Measurements from ENCODE around the gene PARVB.
"Not testable (repeated sequence)": the region's sequence is repeated elsewhere in the genome, so short reads cannot be mapped to it uniquely, and the experiment has no call there.

The PARVB gene

GRCh38 chr22:44090571-44090905, 66.4 kb downstream of the PARVB start:
- no peak for DNase-seq

- DNase-seq, result no peak
Observed at GRCh38 chr22:44091021-44091721, 67.1 kb downstream of the PARVB start.

- no peak for DNase-seq
Observed at GRCh38 chr22:44091751-44092150, 67.6 kb downstream of the PARVB start.

- no peak for DNase-seq
Observed at GRCh38 chr22:44092636-44093220, 68.6 kb downstream of the PARVB start.

GRCh38 chr22:44093791-44094190, 69.7 kb downstream of the PARVB start:
- DNase-seq, result no peak

GRCh38 chr22:44094751-44095302, 70.7 kb downstream of the PARVB start:
- DNase-seq, result no peak

GRCh38 chr22:44096736-44097135, 72.6 kb downstream of the PARVB start:
- DNase-seq, result no peak

- DNase-seq, result no peak
Observed at GRCh38 chr22:44097263-44098020, 73.3 kb downstream of the PARVB start.

- DNase-seq, result no peak
Observed at GRCh38 chr22:44098021-44098739, 74.1 kb downstream of the PARVB start.

GRCh38 chr22:44098966-44099530, 74.9 kb downstream of the PARVB start:
- no peak for DNase-seq

GRCh38 chr22:44099696-44100095, 75.6 kb downstream of the PARVB start:
- no peak for DNase-seq

- DNase-seq, result no peak
Observed at GRCh38 chr22:44100411-44100810, 76.3 kb downstream of the PARVB start.

- DNase-seq, result no peak
Observed at GRCh38 chr22:44102121-44102520, 78.0 kb downstream of the PARVB start.

- DNase-seq, result no peak
Observed at GRCh38 chr22:44102856-44103255, 78.8 kb downstream of the PARVB start.

GRCh38 chr22:44103735-44104480, 79.8 kb downstream of the PARVB start:
- no peak for DNase-seq

GRCh38 chr22:44107340-44107739, 83.2 kb downstream of the PARVB start:
- no peak for DNase-seq

GRCh38 chr22:44108076-44108475, 84.0 kb downstream of the PARVB start:
- no peak for DNase-seq

GRCh38 chr22:44108806-44109385, 84.8 kb downstream of the PARVB start:
- DNase-seq, result no peak

GRCh38 chr22:44109416-44109815, 85.3 kb downstream of the PARVB start:
- no peak for DNase-seq

- not testable (repeated sequence) for DNase-seq
Observed at GRCh38 chr22:44110656-44111055, 86.6 kb downstream of the PARVB start.

- no peak for DNase-seq
Observed at GRCh38 chr22:44111562-44112155, 87.6 kb downstream of the PARVB start.

Data from cerebellar nuclear complex (tissue), 1 donor.